Dermis blood vessel endothelial cell (primary cell): ENCODE results near the gene EPO. TPM values are rescaled to one million over a fixed set of nuclear protein-coding genes. Genes with fewer than 3 reads are reported as not detected.
"Not testable (repeated sequence)": the region's sequence is repeated elsewhere in the genome, so short reads cannot be mapped to it uniquely, and the experiment has no call there.

Source experiments
- DNase-seq: peaks from one replicate; pipeline ENCODE4 v3.0.0; 2010
- total RNA-seq: library from RNA; depleted of rRNA; stranded (reverse); fragments of >200 nt; gene quantifications from 2 replicates; pipeline ENCODE4 v1.2.3, GENCODE V29; 2014

EPO gene
- total RNA-seq, 1 donor from 2014 or later: not detected

- DNase-seq: no peak
Observed at GRCh38 chr7:100744605-100745004, 24.3 kb downstream of the EPO start.

GRCh38 chr7:100745184-100745583 lies 24.9 kb downstream of the EPO start:
- DNase-seq: peak; percentile 62

GRCh38 chr7:100752994-100753393 lies 32.7 kb downstream of the EPO start:
- no peak for DNase-seq

- DNase-seq: no peak
Observed at GRCh38 chr7:100753750-100754149, 33.5 kb downstream of the EPO start.

GRCh38 chr7:100759357-100760171 lies 39.3 kb downstream of the EPO start:
- DNase-seq: no peak

GRCh38 chr7:100762841-100763240 lies 42.6 kb downstream of the EPO start:
- DNase-seq: not testable (repeated sequence)

- no peak for DNase-seq
Observed at GRCh38 chr7:100763556-100764140, 43.4 kb downstream of the EPO start.

- DNase-seq: no peak
Observed at GRCh38 chr7:100764841-100765240, 44.6 kb downstream of the EPO start.

- DNase-seq: no peak
Observed at GRCh38 chr7:100765250-100765649, 45.0 kb downstream of the EPO start.

- no peak for DNase-seq
Observed at GRCh38 chr7:100768784-100769183, 48.5 kb downstream of the EPO start.

Other genes starting within 250 kb of the EPO start
- gene TSC22D4, start 241.3 kb upstream of the EPO start, total RNA-seq: 32.3 and 44.2 TPM in 2 replicates
- 4.3 and 5.4 TPM in 2 replicates for gene NYAP1, start 236.5 kb upstream of the EPO start, total RNA-seq
- 49.5 and 62.2 TPM in 2 replicates for gene AGFG2, start 181.3 kb upstream of the EPO start, total RNA-seq
- not detected in 2 replicates for gene SAP25, start 146.6 kb upstream of the EPO start, total RNA-seq
- gene LRCH4, start 134.3 kb upstream of the EPO start, total RNA-seq: 12.1 and 20.3 TPM in 2 replicates
- 0.60 TPM in 1 of 2 replicates, not detected in the other for gene FBXO24, start 134.1 kb upstream of the EPO start, total RNA-seq
- 0.51 and 0.56 TPM in 2 replicates for gene PCOLCE, start 118.1 kb upstream of the EPO start, total RNA-seq
- gene MOSPD3, start 107.9 kb upstream of the EPO start, total RNA-seq: 4.9 and 10.3 TPM in 2 replicates
- 0.68 and 0.70 TPM in 2 replicates for gene TFR2, start 78.9 kb upstream of the EPO start, total RNA-seq
- gene ACTL6B, start 64.0 kb upstream of the EPO start, total RNA-seq: not detected in 2 replicates
- gene GNB2, start 46.7 kb upstream of the EPO start, total RNA-seq: 85.4 and 154 TPM in 2 replicates
- gene GIGYF1, start 26.2 kb upstream of the EPO start, total RNA-seq: 18.0 and 20.8 TPM in 2 replicates
- 28.1 and 34.2 TPM in 2 replicates for gene POP7, start 14.3 kb upstream of the EPO start, total RNA-seq
- not detected in 2 replicates for gene ZAN, start 13.1 kb downstream of the EPO start, total RNA-seq
- gene EPHB4, start 107.1 kb downstream of the EPO start, total RNA-seq: 415 and 590 TPM in 2 replicates
- gene SLC12A9, start 132.2 kb downstream of the EPO start, total RNA-seq: 37.1 and 39.9 TPM in 2 replicates
- gene TRIP6, start 146.9 kb downstream of the EPO start, total RNA-seq: 43.6 and 61.4 TPM in 2 replicates
- gene SRRT, start 154.6 kb downstream of the EPO start, total RNA-seq: 43.9 and 53.9 TPM in 2 replicates
- gene UFSP1, start 169.2 kb downstream of the EPO start, total RNA-seq: 2.2 and 2.9 TPM in 2 replicates
- 1.2 and 4.9 TPM in 2 replicates for gene ACHE, start 175.4 kb downstream of the EPO start, total RNA-seq
- gene MUC3A, start 229.1 kb downstream of the EPO start, total RNA-seq: 0.19 TPM in 1 of 2 replicates, not detected in the other
- not detected in 2 replicates for gene MUC12, start 249.1 kb downstream of the EPO start, total RNA-seq